HG02938 (cell line): Measurements from ENCODE around the gene NBEA.
"Not testable (repeated sequence)": the region's sequence is repeated elsewhere in the genome, so short reads cannot be mapped to it uniquely, and the experiment has no call there.

Experiments
- ATAC-seq: cut with Tn5 transposase; IDR thresholded peaks from one replicate; pipeline ENCODE4 v1.9.1; 2021; ENCODE audit warnings: mild to moderate bottlenecking, moderate library complexity; ENCODE audit not compliant: unreplicated experiment

Gene NBEA, protein sequence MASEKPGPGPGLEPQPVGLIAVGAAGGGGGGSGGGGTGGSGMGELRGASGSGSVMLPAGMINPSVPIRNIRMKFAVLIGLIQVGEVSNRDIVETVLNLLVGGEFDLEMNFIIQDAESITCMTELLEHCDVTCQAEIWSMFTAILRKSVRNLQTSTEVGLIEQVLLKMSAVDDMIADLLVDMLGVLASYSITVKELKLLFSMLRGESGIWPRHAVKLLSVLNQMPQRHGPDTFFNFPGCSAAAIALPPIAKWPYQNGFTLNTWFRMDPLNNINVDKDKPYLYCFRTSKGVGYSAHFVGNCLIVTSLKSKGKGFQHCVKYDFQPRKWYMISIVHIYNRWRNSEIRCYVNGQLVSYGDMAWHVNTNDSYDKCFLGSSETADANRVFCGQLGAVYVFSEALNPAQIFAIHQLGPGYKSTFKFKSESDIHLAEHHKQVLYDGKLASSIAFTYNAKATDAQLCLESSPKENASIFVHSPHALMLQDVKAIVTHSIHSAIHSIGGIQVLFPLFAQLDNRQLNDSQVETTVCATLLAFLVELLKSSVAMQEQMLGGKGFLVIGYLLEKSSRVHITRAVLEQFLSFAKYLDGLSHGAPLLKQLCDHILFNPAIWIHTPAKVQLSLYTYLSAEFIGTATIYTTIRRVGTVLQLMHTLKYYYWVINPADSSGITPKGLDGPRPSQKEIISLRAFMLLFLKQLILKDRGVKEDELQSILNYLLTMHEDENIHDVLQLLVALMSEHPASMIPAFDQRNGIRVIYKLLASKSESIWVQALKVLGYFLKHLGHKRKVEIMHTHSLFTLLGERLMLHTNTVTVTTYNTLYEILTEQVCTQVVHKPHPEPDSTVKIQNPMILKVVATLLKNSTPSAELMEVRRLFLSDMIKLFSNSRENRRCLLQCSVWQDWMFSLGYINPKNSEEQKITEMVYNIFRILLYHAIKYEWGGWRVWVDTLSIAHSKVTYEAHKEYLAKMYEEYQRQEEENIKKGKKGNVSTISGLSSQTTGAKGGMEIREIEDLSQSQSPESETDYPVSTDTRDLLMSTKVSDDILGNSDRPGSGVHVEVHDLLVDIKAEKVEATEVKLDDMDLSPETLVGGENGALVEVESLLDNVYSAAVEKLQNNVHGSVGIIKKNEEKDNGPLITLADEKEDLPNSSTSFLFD (N-terminal part only)

DNA sequence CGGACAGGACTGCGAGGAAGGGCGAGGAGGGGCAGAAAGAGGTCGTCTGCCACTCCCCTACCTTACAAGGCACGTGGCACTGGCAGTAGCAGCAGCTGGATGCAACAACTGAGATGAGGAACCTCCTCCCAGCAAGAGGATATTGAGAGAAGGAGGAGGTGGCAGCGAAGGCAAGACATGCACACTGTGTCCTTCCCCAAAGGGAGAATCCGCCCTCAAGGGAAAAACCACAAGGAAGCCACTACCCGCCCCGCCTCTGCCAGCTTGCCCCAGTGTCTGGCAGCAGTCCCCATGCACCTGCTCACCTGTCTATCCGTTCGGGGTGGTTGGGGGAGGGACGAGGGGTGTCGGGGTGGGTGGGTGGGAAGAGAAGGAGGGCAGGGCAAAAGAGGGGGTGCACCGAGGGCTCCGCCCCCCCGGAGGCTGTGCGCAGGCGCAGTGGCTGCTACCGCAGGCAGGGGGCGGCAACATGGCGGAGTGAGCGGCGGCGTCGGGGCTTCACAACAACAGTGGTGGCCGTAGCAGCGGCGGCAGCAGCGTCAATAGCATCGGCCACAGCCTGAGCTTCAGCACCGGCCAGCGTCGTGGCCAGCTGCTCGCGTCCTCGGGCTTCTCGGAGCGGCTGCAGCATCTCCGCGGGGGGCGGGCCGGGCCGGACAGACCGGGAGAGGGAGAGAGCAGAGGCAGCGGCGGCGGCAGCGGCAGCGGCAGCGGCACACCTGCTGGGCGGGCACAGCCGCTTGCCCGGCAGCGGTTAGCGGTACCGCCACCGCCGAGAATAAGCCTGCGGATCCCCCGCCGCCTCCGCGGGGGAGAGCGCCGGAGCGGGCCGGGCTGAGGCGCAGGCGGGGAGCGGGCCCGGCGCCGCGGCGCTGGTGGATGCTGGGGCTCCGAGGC lies at the start of gene NBEA:
Gene NBEA, plus strand, starts transcription at position 436 of the 897 bp plus-strand sequence. CDS start 551 bp downstream, outside the sequence.
- ATAC-seq, result peak; percentile 69

DNA sequence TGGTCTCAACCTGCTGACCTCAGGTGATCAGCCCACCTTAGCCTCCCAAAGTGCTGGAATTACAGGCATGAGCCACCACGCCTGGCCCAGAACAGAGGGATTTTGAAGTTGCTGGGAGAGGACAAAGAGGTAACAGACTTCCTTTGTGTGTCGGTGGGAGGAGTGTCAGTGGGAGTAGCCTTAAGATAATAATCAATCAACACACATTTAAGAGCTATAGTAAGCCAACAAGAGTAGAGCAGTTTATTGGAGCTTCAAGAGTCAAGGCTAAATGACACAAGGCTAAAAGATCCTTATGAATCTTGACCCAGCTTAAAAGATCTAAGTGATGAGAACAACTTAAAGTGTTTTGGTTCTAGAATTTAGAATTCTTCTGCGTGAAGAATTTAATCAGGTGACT lies 47.3 kb upstream of the NBEA start:
- ATAC-seq, result no peak

DNA sequence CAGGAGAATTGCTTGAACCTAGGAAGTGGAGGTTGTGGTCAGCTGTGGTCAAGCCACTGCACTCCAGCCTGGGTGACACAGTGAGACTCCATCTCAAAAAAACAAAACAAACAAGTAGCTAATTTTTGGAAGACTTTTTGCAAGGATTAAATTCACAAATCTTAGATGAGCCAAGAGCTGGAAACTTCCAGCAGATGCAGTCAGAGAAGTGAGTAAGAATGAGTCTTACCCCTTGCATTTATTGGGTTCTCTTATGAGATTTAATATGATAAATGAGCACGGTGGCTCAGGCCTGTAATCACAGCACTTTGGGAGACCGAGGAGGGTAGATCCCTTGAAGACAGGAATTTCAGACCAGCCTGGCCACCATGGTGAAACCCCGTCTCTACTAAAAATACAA lies 44.9 kb upstream of the NBEA start:
- ATAC-seq, result no peak

DNA sequence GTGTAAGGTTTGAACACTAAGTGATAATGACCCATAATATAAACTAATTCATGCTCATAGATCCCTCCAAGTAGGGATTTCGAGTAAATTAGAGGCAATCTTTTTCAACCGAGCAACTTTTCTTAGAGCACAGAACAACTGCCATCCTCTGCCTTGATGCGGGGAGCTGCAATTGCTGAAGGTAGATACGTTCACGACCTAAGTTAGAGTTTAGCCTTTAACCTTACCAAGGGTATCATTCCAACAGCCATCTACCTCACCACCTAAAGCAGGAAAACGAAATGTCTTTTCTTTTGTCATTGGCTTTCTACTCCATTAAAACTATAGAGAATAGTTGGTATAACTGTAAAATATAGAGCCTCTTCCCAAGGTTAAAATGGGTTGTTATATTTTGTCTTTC lies 42.2 kb upstream of the NBEA start:
- no peak for ATAC-seq

DNA sequence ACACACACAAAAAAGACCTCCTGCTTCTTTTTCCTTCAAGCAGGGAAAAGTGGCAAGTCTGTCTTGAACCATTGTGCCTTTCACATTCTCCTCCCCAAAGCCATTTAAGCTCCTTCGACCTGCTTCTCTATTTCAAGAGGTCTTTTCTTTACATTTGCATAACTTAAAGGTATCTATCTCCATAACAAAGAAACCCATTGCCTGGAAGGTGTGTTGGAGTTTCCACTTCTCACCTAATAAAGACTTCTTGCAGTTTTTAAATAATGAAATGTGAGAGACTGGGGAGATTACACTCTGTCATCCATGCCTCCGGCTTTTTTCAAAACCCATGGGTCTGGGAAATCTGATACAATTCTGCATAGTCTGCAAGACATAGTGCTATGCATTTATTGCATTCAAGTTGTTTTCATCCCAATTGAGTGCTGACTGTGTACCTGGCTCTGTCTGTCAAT lies 41.8 kb upstream of the NBEA start:
- no peak for ATAC-seq

DNA sequence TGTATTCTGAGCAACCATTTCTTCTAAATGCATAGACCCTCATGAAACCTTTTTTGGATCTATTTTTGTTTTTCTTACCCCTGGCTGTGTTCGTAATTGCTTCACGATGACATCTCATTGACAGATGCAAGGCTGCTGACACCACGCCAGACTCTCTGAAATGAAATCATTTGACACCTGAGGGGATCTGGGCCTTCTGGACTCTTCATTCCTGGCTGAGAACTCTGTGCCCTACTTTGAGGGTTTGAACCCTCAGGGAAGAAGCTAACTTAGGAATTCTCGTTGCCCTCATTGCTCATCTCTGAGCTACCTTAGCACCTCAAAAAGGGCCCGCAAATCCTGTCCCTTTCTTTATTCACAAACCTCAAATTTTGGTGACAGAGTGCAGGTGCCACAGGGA lies 40.5 kb upstream of the NBEA start:
- ATAC-seq, result no peak

DNA sequence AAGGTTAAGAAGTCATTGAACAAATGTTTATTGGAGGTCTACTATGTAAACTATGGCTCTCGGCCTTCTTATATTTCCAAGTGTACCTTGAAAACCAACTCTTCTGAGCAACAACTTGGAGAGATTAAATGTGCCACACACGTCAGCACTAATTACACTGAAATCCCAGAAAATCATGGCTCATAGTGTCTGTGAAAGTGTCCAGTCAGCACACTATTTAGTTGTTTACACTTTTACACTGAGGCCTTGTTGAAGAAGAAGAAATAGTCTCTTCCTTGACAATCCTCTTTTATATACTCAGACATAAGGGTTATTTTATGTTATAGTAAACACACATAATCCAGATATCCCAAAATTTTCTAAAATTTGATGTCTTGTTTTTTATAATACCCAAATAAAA lies 30.9 kb upstream of the NBEA start:
- ATAC-seq, result no peak

DNA sequence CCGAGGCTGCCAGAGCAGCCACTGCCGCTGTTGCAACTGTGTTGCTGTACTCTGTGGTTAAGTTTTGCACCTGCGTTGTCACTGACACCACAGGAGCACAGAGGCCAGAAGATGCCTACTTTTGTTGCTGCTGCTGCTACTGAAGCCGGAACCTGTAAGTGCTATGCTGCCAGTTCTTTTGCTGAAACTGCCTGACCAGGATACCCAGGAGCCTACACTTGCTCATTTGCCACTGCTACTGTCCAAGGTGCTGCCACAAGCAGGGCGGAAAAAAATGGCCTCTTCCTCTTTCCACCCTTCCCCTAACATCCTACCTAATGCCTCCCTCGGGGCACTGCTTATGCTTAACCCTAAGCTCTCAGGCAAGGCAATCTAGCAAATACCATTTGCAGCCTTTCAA lies 29.0 kb upstream of the NBEA start:
- ATAC-seq, result no peak

DNA sequence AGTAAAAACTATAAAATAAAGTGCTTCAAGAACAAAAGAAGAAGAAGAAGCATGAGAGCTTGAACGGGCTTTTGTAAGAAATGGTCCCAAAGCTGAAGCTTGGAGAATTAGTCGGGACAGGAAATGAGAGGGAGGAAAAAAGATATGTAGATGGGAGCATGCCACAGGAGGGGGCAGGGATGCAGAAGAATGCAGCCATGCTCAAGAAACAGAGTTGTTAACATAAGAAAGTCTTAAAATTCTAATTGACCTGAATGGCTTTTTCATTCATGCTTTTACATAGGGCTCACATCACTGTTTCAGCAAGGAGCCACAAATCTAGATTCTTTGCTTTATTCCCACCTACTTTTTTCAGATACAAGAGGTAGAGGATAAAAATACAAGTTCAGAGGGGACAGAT lies 27.7 kb upstream of the NBEA start:
- ATAC-seq, result no peak

DNA sequence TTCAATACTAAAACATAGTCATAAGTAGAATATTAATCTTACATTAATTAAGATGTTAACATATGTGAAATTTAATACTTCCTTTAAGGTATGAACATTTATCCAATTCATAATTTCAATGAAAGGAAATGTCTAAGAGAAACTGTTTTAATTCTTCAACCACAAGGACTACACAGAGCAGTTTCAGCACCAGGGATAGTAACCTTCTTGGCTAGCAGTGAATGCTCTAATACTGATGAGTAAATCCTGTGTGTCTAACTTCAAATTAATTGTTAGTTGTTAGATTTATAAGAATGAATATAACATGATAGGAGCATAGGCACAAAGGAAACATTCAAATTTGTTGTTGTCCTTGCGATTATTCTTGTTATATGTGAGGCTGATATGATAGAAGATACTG lies 15.6 kb upstream of the NBEA start:
- no peak for ATAC-seq

DNA sequence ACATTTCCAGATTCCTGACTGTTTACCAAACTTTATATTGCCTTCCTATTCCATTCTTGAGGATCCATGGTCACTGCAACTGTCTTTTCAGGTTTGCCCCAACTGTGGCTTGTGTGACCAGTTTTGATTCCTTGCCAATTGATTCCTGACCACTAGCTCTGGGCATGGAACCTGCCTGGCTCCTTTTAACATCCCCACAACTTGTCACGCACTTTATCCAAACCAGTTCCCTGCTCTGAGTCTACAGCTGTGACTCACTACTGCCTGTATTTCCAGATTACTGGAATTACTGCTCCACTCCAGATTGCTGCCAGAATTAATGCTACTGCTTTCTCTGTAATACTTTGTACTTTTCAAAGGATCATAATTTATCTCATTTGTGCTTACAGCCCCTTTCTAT lies 13.4 kb upstream of the NBEA start:
- ATAC-seq, result not testable (repeated sequence)

DNA sequence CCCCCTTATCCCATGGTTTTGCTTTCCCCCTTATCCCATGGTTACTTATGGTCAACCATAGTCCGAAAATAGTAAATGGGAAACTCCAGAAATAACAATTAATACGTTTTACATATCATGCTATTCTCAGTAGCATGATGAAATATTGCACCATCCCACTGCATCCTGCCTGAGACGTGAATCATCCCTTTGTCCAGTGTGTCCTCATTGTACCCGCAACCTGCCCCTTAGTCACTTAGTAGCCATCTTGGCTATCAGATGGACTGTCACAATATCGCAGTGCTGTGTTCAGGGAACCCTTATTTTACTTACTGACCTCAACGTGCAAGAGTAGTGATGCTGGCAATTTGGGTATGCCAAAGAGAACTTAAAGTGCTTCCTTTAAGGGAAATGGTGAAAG lies 10.5 kb upstream of the NBEA start:
- no peak for ATAC-seq

DNA sequence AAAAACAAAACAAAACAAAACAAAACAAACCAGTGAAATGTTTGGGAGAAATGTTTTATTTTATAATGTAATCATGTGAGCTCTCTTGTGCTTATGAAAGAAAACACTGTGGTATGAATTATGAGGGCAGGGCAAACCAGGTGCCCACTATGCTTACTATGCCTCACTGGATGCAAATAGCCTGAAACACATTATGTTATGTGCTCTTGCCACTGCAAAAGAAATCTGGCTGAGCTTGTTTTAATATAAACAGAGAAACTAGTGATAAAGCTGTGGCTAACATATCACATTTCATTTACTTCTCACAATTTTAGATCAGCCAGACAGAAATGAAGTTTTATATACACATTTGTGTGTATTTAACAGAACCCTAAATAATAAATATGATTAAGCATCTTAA lies 8.7 kb upstream of the NBEA start:
- ATAC-seq, result no peak

DNA sequence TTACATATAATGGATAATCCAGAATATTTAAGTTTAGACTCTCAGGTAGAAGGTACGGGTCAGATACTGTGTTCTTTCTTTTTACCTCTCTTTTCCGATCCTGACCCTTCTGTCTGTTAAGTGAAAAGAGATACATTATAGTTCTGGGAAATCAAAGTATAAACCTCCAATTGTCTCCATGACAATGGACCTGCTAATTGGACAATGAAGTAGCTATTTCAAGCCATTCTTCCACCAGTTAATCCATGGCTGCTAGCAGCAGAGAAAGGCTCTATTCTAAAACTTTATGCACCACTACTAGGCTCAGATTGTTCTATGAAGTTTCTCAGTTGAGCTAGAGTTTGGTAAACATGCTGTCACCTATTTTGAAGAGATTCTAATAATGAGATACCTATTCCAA lies 8.3 kb upstream of the NBEA start:
- ATAC-seq, result no peak

DNA sequence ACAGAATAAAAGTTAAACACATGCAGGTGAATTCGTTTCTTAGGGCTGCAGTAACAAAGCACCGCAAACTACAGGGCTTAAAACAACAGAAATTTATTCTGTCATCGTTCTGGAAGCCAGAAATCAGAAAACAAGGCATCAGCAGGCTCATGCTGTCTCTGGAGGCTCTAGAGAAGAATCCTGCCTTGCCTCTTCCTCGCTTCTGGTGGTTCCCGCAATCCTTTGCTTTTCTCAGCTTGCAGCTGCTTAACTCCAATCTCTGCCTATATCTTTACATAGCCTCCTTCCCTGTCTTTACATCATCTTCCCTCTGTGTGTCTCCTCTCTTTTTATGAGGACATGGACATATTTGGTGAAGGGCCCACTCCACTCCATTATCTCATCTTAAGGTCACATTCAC lies 6.2 kb upstream of the NBEA start:
- no peak for ATAC-seq

DNA sequence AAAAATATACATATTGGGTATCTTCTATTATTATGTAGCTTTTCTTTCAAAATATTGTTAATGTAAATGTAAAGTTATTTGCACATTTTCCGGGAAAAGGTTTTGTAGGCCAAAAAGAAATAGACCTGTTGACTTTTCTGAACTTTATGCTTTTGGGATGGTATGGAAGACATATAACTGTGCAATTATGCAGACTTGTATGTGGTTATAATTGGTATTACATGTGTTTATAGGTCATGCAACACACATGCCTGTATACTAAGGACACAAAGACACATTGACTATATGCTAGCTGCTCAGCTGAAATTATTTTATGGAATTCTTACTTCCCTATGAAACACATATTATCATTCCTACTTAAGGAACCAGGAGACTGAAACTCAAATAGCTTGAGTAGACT lies 2.3 kb upstream of the NBEA start:
- ATAC-seq, result no peak

DNA sequence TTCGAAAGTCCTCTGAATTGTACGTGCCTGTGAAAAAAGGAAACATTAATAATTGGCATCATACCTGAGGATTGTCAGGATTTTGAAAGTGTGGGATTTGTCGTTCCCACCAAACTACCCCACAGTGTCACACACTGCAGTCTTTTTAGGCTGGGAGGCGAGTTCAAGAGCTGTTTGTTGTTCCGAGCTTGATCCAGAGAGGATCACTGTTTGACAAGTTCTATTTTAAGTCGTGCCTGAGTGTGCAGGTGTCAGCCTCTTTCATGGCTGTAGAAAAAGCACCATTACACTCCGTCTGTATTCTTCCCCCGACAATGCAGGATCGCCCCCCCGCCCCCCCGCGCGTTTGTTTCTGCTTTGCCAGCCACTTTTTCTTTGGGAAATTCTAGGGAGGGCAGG lies 635 bp upstream of the NBEA start:
- no peak for ATAC-seq

DNA sequence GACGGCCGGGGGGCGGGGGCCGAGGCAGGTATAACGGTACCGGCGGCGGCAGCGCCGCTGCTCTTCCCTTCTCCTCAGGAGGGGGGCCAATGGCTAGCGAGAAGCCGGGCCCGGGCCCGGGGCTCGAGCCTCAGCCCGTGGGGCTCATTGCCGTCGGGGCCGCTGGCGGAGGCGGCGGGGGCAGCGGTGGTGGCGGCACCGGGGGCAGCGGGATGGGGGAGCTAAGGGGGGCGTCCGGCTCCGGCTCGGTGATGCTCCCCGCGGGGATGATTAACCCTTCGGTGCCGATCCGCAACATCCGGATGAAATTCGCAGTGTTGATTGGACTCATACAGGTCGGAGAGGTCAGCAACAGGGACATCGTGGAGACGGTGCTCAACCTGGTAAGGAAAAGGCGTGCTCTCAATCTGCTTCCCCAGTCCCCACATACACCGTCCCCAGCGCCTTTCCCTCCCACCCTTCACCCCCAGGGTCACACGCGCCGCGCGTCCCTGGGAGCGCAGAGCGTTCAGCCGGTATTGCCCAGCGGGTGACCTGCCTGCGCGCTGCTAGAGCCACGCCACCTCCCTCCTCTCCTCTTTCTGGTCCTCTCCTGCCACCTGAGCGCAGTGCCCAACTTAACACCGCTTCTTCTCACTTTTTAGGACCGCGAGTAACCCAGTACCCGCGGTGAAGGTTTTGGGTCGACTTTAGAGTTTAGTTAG lies 814 bp downstream of the NBEA start:
- ATAC-seq, result peak; percentile 7

DNA sequence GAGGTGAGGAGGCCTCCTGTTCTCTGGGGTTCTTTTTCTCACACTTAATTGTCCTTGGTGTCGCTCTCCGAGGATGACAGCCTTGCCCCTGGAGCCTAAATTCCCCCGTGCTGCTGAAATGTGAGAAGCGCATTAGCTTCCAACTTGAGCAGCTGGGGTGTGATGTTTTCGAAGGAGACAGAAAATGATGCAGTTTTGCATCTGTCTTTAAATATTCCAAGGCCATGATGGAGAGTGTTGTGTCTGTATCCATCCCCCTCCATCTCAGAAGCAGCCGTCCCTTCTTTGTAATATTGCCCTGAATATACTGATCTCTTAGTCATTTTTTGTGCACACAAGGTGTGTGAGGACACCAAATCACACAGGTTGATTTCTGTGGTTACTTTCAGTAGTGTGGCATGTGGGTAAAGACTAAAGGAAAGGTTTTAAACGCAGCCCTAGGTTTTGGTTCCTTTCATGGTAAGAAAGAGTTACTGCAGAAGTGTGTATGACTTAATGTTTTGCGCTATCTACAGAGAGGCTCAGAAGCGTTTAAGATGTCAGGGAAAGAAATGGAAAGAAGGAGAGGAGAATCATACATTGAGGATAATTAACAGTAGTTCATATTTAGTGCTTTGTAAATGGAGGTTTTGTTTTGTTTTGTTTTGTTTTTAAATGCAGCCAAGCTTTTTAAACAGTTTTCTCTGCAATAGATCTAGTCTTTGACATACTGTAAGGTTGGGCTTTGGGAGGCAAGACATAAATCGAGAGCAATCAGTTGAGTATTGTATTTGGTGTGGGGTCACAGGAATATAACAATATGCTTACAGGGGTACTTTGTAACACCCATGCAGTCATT lies 1.6 kb downstream of the NBEA start:
- ATAC-seq, result no peak
